GM12891 (cell line): ENCODE results near the gene TULP4.
"Not testable (repeated sequence)": the region's sequence is repeated elsewhere in the genome, so short reads cannot be mapped to it uniquely, and the experiment has no call there.

Source experiments
- DNase-seq: peaks from one replicate; pipeline ENCODE4 v3.0.0; 2011; ENCODE audit warnings: low spot score; ENCODE audit not compliant: insufficient read length
- FAIRE-seq: peaks from 2 replicates; lab custom pipeline; 2011; peaks lifted over from hg19 to GRCh38; lab: Jason Lieb, UNC
- PAX5 ChIP-seq: IDR thresholded peaks from 2 replicates; pipeline ENCODE4 v1.6.1; 2011; ENCODE audit warnings: low read length, moderate library complexity, mild to moderate bottlenecking; ENCODE audit not compliant: insufficient read depth, severe bottlenecking
- POLR2A ChIP-seq: IDR thresholded peaks from 2 replicates; pipeline ENCODE4 v1.6.1; 2011; ENCODE audit warnings: low read depth, low read length, control low read depth
- POLR2AphosphoS5 ChIP-seq: IDR thresholded peaks from 2 replicates; pipeline ENCODE4 v1.6.1; 2011; ENCODE audit warnings: low read depth, low read length, control low read depth
- POU2F2 ChIP-seq: IDR thresholded peaks from 2 replicates; pipeline ENCODE4 v1.6.1; 2011; ENCODE audit warnings: low read depth, mild to moderate bottlenecking, control low read depth, low read length, moderate library complexity
- SPI1 ChIP-seq: IDR thresholded peaks from 2 replicates; pipeline ENCODE4 v1.6.1; 2011; ENCODE audit warnings: low read depth, low read length, control low read depth
- TAF1 ChIP-seq: IDR thresholded peaks from 2 replicates; pipeline ENCODE4 v1.6.1; 2011; ENCODE audit warnings: low read depth, low read length, control low read depth

TULP4 gene

GRCh38 chr6:158324136-158324535, 11.9 kb downstream of the TULP4 start:
- FAIRE-seq (peak; percentile 31), DNase-seq (no peak)
- TF ChIP-seq POU2F2 (no peak), PAX5 (no peak), TAF1 (no peak)

GRCh38 chr6:158327211-158327610, 14.9 kb downstream of the TULP4 start:
- DNase-seq (no peak), FAIRE-seq (no peak)
- no peak for TF ChIP-seq PAX5
- no peak for TF ChIP-seq SPI1
- TF ChIP-seq POU2F2, result no peak

- FAIRE-seq, result no peak
- TF ChIP-seq SPI1 (peak; percentile 72), POLR2A (no peak)
- DNase-seq, result no peak
These were observed 16.7 kb downstream of the TULP4 start for GRCh38 chr6:158328952-158329351.

GRCh38 chr6:158329531-158329930, 17.3 kb downstream of the TULP4 start:
- no peak for DNase-seq
- no peak for TF ChIP-seq SPI1
- FAIRE-seq, result no peak

- no peak for FAIRE-seq
- TF ChIP-seq POU2F2 (no peak), SPI1 (no peak), POLR2A (no peak), PAX5 (no peak), POLR2AphosphoS5 (no peak)
- no peak for DNase-seq
These were observed 17.8 kb downstream of the TULP4 start for GRCh38 chr6:158330016-158330415.

- FAIRE-seq, result no peak
- DNase-seq, result no peak
- TF ChIP-seq POLR2A (no peak), SPI1 (no peak), POU2F2 (no peak), POLR2AphosphoS5 (no peak), PAX5 (no peak), TAF1 (no peak)
These were observed 20.0 kb downstream of the TULP4 start for GRCh38 chr6:158332237-158332636.

GRCh38 chr6:158333094-158333493, 20.8 kb downstream of the TULP4 start:
- FAIRE-seq (no peak), DNase-seq (no peak)
- TF ChIP-seq TAF1 (no peak), PAX5 (no peak), SPI1 (no peak), POU2F2 (no peak), POLR2A (no peak)

- FAIRE-seq, result no peak
- TF ChIP-seq PAX5 (no peak), POLR2A (no peak)
- DNase-seq, result no peak
These were observed 22.3 kb downstream of the TULP4 start for GRCh38 chr6:158334534-158334933.

- FAIRE-seq, result no peak
- no peak for DNase-seq
- TF ChIP-seq POU2F2, result no peak
These were observed 25.1 kb downstream of the TULP4 start for GRCh38 chr6:158337332-158337731.

GRCh38 chr6:158338311-158339112, 26.2 kb downstream of the TULP4 start:
- FAIRE-seq (no peak), DNase-seq (no peak)
- no peak for TF ChIP-seq POU2F2
- TF ChIP-seq PAX5, result no peak
- no peak for TF ChIP-seq POLR2A
- no peak for TF ChIP-seq SPI1
- TF ChIP-seq POLR2AphosphoS5, result no peak
- no peak for TF ChIP-seq TAF1

GRCh38 chr6:158339197-158339596, 26.9 kb downstream of the TULP4 start:
- DNase-seq, FAIRE-seq: not testable (repeated sequence)

- FAIRE-seq, result no peak
- TF ChIP-seq TAF1, result no peak
- no peak for TF ChIP-seq PAX5
- TF ChIP-seq POLR2AphosphoS5, result no peak
- no peak for TF ChIP-seq POLR2A
- no peak for TF ChIP-seq POU2F2
- TF ChIP-seq SPI1, result no peak
- no peak for DNase-seq
These were observed 28.0 kb downstream of the TULP4 start for GRCh38 chr6:158340252-158340651.
